ENCODE results near the gene VWF.

DNA sequence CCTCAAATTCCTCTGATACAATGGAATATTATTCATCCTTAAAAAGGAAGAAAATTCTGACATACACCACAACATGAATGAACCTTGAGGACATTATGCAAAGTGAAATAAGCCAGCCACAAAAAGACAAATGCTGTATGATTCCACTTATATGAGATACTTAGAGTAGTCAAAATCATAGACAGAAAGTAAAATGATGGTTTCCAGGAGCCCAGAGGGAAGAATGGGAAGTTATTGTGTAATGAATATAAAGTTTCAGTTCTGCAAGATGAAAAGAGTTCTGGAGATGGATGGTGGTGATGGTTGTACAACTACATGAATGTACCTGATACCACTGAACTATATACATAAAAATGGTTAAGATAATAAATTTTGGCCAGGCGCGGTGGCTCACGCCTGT is 18.3 kb downstream of the VWF start:
- TF ChIP-seq, protein P1, sequence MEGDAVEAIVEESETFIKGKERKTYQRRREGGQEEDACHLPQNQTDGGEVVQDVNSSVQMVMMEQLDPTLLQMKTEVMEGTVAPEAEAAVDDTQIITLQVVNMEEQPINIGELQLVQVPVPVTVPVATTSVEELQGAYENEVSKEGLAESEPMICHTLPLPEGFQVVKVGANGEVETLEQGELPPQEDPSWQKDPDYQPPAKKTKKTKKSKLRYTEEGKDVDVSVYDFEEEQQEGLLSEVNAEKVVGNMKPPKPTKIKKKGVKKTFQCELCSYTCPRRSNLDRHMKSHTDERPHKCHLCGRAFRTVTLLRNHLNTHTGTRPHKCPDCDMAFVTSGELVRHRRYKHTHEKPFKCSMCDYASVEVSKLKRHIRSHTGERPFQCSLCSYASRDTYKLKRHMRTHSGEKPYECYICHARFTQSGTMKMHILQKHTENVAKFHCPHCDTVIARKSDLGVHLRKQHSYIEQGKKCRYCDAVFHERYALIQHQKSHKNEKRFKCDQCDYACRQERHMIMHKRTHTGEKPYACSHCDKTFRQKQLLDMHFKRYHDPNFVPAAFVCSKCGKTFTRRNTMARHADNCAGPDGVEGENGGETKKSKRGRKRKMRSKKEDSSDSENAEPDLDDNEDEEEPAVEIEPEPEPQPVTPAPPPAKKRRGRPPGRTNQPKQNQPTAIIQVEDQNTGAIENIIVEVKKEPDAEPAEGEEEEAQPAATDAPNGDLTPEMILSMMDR (conservative IDR thresholded peaks at IDR 0.05 in 1 of 2, IDR thresholded peaks at IDR 0.05 in 1 of 2; ENCODE audit: extremely low read depth in 1 of 2, insufficient read depth in 1 of 2, low read depth in 1 of 2, low read length in 2 of 2), result no peak
- no peak for TF ChIP-seq EZH2 (IDR thresholded peaks at IDR 0.05; ENCODE audit: borderline replicate concordance, low read length)
